LHCN-M2 (cell line): ENCODE results near the gene TJP3. TPM values are rescaled to one million over a fixed set of nuclear protein-coding genes. Genes with fewer than 3 reads are reported as not detected.
"Not testable (repeated sequence)": the region's sequence is repeated elsewhere in the genome, so short reads cannot be mapped to it uniquely, and the experiment has no call there.

Experiments used
- DNase-seq: peaks from one replicate; pipeline ENCODE4 v3.0.0-alpha.2; 2012; ENCODE audit warnings: low read depth
- total RNA-seq: library from RNA; depleted of rRNA; stranded (reverse); fragments of >200 nt; gene quantifications from 2 replicates; pipeline ENCODE4 v1.2.3, GENCODE V29; 2014

TJP3 gene
- total RNA-seq, 1 experiment from 2014 or later, result not detected

DNA sequence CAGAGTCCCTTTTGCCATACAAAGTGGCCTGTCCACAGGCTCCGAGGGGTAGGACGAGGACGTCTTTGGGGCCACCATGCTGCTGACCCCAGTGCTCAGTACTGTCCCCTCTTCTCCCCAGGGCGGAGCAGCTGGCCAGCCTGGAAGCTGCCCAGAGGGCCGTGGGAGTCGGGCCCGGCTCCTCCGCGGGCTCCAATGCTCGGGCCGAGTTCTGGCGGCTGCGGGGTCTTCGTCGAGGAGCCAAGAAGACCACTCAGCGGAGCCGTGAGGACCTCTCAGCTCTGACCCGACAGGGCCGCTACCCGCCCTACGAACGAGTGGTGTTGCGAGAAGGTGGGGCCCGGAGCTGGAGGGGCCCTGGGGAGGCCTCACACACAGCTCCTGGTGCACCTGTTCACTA is 32.2 kb downstream of the TJP3 start:
- DNase-seq, result no peak

DNA sequence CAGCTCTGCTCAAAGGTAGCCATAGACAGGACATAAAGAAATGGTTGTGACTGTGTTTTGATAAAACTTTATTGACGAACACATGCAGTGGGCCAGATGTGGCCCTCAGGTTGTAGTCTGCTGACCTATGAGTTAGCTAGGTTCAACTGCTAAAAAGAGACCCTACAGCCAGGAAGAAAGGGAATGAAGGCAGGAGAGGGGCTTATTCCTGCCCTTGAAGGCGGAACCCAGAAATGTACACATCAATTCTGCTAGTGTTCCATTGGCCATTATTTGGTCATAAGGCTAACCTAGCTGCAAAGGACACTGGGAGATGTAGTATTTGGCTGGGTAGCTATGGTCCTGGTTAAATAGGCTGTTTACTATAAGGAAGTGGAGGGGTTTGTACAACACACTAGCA is 35.3 kb downstream of the TJP3 start:
- no peak for DNase-seq

DNA sequence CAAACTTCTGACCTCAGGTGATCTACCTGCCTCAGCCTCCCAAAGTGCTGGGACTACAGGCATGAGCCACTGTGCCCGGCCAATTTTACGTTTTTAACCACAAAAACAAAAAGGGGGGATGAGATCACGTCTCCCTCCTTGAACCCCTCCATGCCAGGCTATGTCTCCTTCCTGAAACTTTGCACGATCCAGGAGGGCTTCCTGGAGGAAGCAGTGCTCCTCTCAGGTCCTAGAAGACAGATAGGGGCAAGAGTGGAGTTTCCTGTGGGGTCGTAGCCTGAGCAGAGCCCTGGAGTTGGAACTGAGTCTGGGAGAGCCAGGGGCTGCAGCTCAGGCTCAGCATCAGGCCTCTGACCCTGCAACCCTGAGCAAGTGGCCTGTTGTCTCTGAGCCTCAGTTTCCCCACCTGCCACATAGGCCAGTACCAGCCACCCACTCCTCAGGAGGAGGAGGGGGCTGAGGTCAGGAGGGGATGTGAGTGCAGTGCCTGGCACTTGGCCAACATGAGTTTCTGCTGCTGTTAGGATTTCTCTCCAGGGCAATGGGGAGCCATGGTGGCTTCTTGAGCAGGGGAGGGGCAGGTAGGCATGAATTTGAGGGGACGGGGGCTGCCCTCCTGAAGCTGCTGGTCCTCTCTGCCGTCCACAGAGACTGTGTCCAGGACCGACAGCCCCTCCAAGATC is 37.3 kb downstream of the TJP3 start:
- no peak for DNase-seq

DNA sequence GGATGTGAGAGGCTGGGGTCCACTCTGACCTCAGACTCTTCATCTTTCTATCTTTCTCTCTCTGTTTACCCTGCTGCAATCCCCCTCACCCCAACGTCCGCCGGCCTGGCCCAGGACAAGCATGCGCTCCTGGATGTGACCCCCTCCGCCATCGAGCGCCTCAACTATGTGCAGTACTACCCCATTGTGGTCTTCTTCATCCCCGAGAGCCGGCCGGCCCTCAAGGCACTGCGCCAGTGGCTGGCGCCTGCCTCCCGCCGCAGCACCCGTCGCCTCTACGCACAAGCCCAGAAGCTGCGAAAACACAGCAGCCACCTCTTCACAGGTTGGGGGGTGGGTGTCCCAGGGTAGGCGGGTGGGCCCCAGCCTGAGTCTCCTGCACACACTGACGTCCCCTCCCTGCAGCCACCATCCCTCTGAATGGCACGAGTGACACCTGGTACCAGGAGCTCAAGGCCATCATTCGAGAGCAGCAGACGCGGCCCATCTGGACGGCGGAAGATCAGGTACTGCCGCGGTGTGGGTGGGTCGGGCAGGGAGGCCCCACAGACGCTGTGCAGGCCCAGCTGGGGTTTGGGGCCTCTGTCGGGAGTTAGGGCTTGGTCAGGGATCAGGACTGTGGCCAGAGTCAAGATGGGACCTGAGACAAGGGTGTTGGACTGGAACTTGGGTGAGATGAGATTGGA is 38.3 kb downstream of the TJP3 start:
- no peak for DNase-seq

DNA sequence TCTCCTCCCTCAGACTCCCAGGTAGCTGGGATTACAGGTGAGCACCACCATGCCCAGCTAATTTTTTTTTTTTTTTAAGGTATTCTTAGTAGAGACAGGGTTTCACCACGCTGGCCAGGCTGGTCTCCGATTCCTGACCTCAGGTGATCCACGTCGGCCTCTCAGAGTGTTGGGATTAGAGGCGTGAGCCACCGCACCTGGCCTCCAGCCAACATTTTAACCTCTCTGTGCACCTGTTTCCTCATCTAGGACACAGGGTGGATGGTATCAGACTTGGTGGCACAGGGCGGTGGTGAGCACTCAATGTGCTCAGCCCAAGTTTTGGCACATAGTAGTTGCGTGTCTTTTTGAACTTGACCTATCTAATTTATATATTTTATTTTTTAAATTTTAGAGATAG is 40.8 kb downstream of the TJP3 start:
- no peak for DNase-seq

DNA sequence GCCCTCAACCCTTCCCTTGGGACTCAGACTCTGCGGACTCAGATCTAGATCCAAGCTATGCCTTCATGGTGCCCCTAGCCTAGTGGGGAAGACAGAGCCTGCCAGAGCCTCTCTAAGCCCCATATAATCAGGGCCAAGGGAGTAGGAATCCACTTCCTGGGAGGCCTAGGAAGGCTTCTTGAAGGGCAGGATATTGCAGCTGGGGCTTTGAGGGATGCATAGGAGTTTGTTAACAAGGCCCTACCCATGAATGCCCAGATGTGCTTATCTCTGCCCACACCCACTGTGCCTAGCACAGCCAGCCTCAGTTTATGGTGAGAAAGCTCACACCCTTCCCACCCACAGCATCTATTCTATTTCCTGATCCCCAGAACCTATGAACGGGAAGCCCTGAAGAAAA is 42.0 kb downstream of the TJP3 start:
- no peak for DNase-seq

DNA sequence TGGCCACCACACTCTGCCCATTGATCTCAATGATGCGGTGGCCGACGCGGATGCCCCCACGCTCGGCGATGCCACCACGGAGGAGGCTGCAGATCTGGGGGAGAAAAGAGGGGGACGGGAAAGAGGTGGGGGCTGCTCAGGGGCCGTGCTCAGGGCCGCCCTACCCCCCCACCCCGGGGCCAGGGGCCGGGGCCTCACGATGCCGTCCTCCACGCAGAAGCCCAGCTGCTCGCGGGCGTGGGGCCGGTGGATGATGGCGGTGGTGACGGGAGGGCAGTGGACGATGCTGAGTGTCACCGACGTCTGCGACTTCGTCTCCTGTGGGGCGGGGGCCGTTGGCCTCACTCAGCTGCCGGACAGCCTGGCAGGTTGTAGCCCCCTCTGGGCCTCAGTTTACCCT is 43.1 kb downstream of the TJP3 start:
- no peak for DNase-seq

DNA sequence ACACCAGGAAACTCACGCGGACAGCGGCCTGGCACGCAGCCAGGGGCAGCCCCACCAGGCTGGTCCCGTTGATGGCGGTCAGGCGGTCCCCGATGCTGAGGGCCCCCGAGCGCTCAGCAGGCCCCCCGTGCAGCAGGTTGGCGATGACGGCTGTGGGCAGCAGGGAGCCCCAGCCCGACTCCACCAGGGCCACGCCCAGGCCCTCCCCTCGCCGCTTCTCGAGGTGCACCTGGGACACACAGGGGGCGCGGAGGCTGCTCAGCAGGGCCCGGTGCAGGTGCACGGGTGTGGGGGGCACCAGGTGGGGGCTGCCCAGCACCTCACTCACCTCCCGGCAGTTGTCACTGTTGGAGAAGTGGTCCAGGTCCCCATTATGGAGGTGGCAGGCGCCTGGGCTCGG is 44.3 kb downstream of the TJP3 start:
- DNase-seq, result no peak

DNA sequence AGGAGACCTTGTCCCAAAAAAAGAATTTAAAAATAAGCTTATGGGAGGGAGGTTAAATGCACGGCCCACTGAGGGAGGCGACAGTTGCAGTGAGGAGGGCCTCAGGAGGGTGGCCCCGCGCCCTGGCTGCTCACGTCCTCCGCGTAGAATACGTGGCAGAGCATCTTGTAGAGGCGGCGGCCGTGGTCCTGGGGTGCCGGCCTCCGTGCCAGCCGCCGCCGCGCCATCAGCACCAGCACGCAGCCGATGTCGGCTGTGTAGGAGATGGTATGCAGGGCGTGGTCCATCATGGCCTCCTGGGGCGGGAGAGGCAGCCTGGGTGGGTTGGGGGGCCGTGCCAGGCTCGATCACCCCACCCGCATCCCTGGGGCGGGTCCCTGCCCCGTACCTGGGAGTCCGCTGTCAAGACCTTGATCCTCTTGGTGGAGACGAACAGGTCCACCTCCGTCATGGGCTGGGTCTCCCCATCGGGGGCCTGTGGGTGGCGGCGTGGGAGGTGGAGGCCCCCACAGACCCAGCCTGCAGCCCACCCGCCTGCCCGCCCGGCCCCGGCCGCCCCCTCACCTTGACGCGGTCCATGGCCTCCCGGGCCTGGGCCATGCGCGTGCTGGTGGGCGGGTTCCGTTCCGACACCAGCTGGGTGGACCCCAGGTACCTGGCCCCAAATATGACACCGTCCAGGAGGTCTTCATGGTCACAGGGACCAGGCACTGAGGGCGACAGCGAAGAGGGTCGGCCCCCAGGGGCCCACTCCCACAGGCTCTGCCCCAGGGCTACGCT is 45.6 kb downstream of the TJP3 start:
- no peak for DNase-seq

DNA sequence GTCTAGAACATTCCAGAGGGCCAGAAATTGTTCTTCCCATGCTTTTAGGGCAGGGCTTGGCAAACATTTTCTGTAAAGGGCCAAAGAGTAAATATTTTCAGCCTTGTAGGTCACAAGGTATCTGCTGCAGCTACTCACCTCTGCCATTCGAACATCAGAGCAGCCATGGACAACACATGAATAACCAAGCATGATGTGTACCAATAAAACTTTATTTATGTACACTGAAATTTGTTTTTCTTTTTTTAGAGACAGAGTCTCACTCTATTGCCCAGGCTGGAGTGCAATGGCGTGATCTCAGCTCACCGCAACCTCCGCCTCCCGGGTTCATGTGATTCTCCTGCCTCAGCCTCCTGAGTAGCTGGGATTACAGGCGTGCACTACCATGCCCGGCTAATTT is 49.5 kb downstream of the TJP3 start:
- not testable (repeated sequence) for DNase-seq

DNA sequence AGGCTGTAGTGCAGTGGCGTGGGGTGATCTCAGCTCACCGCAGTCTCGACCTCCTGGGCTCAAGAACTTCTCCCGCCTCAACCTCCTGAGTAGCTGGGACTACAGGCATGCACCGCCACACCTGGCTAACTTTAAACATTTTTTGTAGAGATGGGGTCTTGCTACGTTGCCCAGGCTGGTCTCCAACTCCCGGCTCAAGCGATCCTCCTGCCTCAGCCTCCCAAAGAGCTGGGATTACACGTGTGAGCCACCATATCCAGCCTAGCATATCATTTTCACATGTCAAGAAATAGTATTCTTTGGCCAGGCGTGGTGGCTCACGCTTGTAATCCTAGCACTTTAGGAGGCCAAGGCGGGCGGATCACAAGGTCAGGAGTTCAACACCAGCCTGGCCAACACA is 50.1 kb downstream of the TJP3 start:
- DNase-seq, result not testable (repeated sequence)

DNA sequence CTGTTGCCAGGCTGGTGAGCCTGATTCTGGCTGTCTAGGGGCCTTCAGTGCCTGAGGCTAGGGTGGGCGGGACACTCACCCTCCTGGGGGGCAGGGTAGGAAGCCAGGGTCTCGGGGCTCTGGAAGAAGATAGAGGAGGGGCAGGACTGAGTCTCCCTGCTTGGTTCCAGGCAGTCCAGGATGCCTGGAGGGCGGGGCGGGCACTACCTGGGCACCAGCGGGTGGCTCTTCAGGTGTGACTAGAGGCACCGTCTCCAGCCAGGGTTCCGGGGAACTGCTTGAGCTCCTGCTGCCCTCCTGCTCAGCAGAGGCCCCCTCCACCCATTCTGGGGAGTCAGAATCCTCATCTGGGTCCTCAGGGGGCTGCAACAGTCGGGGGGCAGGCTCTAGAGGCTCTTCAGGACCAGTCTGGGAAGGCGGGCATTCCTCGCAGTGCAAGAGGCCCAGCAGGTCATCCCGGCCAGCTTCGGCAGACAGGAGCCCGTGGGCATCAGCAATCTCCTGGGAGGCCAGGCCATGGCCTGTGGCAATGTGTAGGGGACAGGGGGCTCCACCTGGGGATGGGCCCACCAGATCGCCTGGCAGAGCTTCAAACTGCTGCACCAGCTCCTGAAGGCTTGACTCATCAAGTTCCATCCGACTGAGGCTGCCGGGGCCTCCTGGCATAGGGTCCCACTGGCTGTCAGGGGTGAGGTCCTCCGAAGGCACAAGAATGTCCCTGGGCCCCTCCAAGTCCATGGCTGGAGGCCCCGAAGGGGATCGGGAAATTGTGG is 51.5 kb downstream of the TJP3 start:
- no peak for DNase-seq

DNA sequence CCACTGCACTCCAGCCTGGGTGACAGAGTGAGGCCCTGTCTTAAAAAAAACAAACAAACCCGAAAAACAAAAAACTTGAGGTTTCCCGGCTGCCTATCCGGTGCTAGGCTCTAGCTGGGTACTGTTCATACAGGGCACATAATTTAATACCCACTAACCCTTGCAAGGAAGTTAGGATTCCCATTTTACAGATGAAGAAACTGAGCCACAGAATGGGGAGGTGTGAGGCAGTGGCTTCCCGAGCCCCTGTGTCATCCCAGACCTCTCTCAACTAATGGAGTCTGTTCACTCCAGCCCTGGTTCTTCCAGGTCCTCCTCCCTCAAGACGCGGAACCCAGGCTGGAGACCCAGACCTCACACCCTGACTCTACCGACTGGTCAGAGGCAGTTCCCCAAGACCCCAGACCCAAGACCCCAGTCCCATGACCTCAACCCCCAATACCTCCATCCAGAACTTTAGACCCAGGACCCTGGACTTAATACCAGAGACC is 52.7 kb downstream of the TJP3 start:
- no peak for DNase-seq

DNA sequence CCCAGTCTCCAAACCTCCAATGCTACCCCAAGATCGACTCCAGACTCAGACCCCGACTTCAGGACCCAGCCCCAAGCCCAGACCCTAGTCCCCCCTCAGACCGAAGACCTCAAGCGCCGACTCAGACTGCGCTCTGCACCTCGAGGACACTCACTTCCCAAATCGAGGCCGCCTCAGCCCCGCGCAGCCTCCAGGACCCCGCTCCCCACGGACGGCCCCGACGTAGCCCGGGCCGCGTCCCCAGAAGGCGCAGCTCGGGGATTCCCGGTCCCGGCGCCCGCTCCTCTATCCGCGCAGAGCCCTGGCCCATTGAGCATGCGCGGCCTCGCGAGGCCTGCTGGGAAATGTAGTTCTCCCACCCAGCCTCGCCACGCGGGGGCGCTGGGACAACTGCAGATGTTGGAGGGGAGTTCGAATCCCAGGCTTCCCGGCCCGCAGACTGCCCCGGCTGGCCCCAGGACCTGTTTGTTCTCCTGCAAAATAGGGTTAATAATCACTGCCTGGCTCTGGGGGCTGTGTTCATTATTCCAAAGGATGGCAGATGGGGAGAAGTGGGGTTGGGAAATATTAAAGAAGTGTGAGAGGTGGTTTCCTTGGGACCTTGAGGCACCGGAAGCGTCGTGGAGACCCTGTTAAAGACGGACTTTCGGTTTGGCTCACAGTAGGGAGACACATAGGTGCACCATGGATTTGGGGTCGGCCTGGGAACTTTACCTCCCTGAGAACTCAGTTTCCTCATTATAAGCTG is 53.4 kb downstream of the TJP3 start, which contains the start of gene APBA3:
APBA3 (minus strand) TSS at position 311 of the 748 bp plus-strand sequence. CDS start 1,428 bp downstream, outside the sequence.
- DNase-seq, result peak; percentile 84

DNA sequence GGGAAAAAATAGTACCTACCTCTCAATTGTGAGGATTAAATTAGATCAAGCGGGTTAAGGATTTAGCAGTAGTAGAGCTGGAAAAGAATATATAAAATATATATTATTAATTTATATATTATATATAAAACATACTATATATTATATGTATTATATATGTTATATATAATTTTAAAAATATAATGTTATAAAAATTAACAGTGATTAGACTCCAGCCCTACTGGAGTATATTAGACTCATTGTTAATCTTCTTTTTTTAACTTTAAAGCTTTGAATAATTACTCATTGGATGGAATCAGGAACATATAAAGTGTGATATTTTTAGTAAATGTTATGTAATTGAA is 53.9 kb downstream of the TJP3 start:
- DNase-seq, result no peak

DNA sequence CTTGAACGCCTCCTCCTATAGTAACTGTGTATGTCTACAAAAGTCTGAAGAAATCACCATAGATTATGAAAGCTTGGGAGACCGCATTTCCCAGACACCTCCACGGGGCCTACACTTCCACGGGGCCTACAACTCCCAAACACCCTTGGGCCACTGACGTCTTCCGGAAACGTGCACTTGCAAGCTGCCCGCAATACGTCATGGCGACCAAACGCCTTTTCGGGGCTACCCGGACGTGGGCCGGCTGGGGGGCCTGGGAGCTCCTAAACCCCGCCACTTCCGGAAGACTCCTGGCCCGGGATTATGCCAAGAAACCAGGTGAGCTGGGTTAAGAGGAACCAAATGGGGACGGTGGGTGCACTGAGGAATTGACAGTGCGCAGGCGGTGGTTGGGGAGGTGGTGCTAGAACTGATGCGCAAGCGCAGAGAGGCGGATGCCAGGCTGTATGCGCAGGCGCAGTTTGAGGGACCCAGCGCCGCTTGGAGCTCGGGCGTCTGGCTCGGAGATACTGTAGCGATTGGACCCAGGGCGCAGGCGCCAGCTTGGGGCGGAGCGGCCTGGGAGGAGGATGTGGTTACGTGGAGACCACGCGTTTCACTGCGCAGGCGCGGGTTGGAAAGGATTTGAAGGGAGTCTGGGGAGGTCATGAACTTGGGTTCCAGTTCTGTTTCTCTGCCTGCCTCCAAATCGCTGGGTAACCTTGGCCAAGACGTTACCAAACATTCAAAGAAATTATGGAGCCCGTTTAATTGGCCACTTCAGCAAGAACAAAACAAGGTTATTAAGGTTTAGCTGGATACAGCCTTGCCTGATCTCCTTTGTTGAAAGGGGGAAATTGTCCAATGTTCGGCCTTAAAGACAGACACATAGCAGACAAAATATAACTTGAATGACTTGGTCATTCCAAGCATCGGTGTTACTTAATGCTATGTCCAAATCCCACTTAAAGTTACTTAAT is 54.6 kb downstream of the TJP3 start, which contains the start of gene MRPL54:
MRPL54 (plus strand) TSS at position 182 of the 959 bp plus-strand sequence; CDS start at position 201, 19 bp downstream.
- peak; percentile 98 for DNase-seq

DNA sequence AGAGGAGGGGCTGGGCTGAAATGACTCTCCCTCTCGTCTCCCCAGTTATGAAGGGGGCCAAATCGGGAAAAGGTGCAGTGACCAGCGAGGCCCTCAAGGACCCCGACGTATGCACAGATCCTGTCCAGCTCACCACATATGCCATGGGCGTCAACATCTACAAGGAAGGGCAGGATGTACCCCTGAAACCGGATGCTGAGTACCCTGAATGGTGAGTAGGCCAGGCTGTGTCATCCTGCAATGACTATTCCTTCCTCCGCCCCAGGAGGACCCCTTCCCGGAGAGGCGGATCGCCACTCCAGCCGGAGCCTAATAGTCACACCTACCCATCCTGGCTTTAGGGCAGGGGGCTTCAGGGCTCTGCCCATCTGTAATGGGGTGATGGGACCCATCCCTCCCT is 56.9 kb downstream of the TJP3 start:
- no peak for DNase-seq

DNA sequence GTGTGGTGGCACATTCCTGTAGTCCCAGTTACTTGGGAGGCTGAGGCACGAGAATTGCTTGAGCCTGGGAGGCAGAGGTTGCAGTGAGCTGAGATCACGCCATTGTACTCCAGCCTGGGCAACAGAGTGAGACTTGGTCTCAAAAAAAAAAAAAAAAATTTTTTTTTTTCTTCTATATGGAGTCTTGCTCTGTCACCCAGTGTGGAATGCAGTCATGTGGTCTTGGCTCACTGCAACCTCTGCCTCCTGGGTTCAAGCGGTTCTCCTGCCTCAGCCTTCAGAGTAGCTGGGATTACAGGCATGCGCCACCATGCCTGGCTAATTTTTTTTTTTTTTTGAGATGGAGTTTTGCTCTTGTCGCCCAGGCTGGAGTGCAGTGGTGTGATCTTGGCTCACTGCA is 57.6 kb downstream of the TJP3 start:
- not testable (repeated sequence) for DNase-seq

DNA sequence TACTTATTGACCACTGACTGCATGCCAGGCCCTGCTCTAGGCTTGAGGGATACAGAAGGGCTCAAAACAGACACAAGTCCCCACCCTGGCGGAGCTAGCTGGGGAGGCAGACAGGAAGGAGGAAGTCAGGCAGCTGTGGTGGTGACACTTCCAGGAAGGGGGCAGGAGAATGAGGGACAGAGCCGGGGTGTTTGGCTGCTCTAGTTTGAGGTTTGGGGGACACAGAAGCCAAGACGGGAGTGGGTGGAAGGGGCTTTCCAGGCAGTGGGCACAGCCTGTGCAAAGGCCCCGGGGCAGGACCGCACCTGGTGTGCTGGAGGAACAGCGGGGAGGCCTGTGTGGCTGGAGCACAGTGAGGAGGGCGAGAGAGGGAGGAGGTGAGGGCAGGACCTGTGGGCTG is 58.3 kb downstream of the TJP3 start:
- DNase-seq, result no peak

DNA sequence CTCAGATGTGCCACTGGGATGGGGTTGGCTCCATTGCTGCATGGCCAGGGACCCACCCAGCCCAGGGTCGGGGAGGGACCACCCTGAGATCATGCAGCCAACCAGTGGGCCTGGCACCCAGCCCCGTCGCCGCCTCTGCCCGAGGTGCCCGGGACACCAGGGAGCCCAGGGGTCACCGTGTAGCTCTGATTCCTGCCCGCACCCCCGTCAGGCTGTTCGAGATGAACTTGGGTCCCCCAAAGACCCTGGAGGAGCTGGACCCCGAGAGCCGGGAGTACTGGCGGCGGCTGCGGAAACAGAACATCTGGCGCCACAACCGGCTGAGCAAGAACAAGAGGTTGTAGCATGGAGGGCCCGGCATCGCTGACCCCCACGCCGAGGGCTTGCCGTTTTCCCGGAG is 58.9 kb downstream of the TJP3 start:
- no peak for DNase-seq
